GM23338 (cell line): ENCODE data around the gene CHCHD6. TPM values are rescaled to one million over a fixed set of nuclear protein-coding genes. Genes with fewer than 3 reads are reported as not detected.

Experiments used
- ATAC-seq: fragments of 200-7000 bp; cut with Tn5 transposase; 3 replicates; pipeline ENCODE4 v1.9.1; 2020
- DNase-seq: peaks from one replicate; pipeline ENCODE4 v3.0.0-alpha.2; 2015; ENCODE audit warnings: low spot score
- H2AFZ ChIP-seq: fragments of 200-600 bp; sonication (generic); 2 replicates; pipeline ENCODE4 v1.8.0; 2016; ENCODE audit warnings: antibody characterized with exemption, mild to moderate bottlenecking, moderate library complexity
- H3F3A ChIP-seq: fragments of 200-600 bp; sonication (generic); replicated peaks from 2 replicates; pipeline ENCODE4 v1.8.0; 2017; ENCODE audit warnings: antibody characterized with exemption, mixed run types, low read depth
- H3K27ac ChIP-seq: fragments of 200-600 bp; sonication (generic); 2 replicates; pipeline ENCODE4 v1.6.1; 2016; ENCODE audit warnings: low read depth
- H3K27me3 ChIP-seq: fragments of 200-600 bp; sonication (generic); 2 replicates; pipeline ENCODE4 v1.8.0; 2016; ENCODE audit warnings: mild to moderate bottlenecking, mixed run types, moderate library complexity; ENCODE audit not compliant: insufficient read depth
- H3K36me3 ChIP-seq: fragments of 200-600 bp; sonication (generic); 2 replicates; pipeline ENCODE4 v1.8.0; 2016; ENCODE audit warnings: mild to moderate bottlenecking; ENCODE audit not compliant: insufficient read depth
- H3K4me1 ChIP-seq: fragments of 200-600 bp; sonication (generic); 2 replicates; pipeline ENCODE4 v1.8.0; 2016; ENCODE audit warnings: mild to moderate bottlenecking, moderate library complexity; ENCODE audit not compliant: insufficient read depth
- H3K4me2 ChIP-seq: fragments of 200-600 bp; sonication (generic); 2 replicates; pipeline ENCODE4 v1.7.1; 2017; ENCODE audit warnings: mixed run types
- H3K4me3 ChIP-seq: fragments of 200-600 bp; sonication (generic); 2 replicates; pipeline ENCODE4 v1.6.1; 2016; ENCODE audit warnings: mixed run types
- H3K79me2 ChIP-seq: fragments of 200-600 bp; sonication (generic); replicated peaks from 2 replicates; pipeline ENCODE4 v1.8.0; 2017; ENCODE audit warnings: mild to moderate bottlenecking; ENCODE audit not compliant: insufficient read depth
- H3K9me2 ChIP-seq: fragments of 200-600 bp; sonication (generic); 2 replicates; pipeline ENCODE4 v1.8.0; 2017; ENCODE audit not compliant: insufficient read depth
- H4K20me1 ChIP-seq: fragments of 200-600 bp; sonication (generic); replicated peaks from 2 replicates; pipeline ENCODE4 v1.8.0; 2017; ENCODE audit warnings: mild to moderate bottlenecking; ENCODE audit not compliant: insufficient read depth
- H3K27ac Mint-ChIP-seq: 2 replicates; pipeline ENCODE4 v1.8.0; 2020; ENCODE audit warnings: inconsistent platforms, mild to moderate bottlenecking, moderate library complexity, mixed read lengths
- H3K27me3 Mint-ChIP-seq: 3 replicates; pipeline ENCODE4 v1.8.0; 2022; ENCODE audit warnings: low read depth, mild to moderate bottlenecking, moderate library complexity, mixed read lengths, inconsistent platforms; ENCODE audit not compliant: insufficient read depth, poor library complexity
- H3K36me3 Mint-ChIP-seq: 3 replicates; pipeline ENCODE4 v1.8.0; 2021; ENCODE audit warnings: low read depth, mild to moderate bottlenecking, inconsistent platforms, moderate library complexity, mixed read lengths
- H3K4me1 Mint-ChIP-seq: 3 replicates; pipeline ENCODE4 v1.8.0; 2020; ENCODE audit warnings: mild to moderate bottlenecking, inconsistent platforms, mixed read lengths
- H3K4me3 Mint-ChIP-seq: 3 replicates; pipeline ENCODE4 v1.8.0; 2021; ENCODE audit warnings: moderate library complexity, mild to moderate bottlenecking, inconsistent platforms, mixed read lengths
- H3K9me3 Mint-ChIP-seq: 3 replicates; pipeline ENCODE4 v1.8.0; 2020; ENCODE audit warnings: moderate library complexity, mild to moderate bottlenecking, inconsistent platforms, mixed read lengths
- CREB1 ChIP-seq: fragments of 250-450 bp; sonication (Bioruptor Pico); IDR thresholded peaks from 2 replicates; pipeline ENCODE4 v1.5.0; 2020; ENCODE audit warnings: low read depth, mild to moderate bottlenecking, moderate library complexity
- CTCF ChIP-seq, 2 experiments: fragments of 200-600 bp in 1 of 2; sonication (generic) in 1 of 2; conservative IDR thresholded peaks; 2 replicates each; pipeline versions ENCODE4 v1.5.1 to v1.6.1; 2016 to 2017; ENCODE audit warnings: antibody characterized with exemption in 2 of 2, low read depth in 2 of 2, mild to moderate bottlenecking in 2 of 2, moderate library complexity in 1 of 2
- ETS1 ChIP-seq: IDR thresholded peaks from 2 replicates; pipeline ENCODE4 v1.6.1; 2016; ENCODE audit warnings: antibody characterized with exemption
- EZH2 ChIP-seq: fragments of 200-600 bp; sonication (generic); IDR thresholded peaks from one replicate; pipeline ENCODE4 v1.8.0; 2017; ENCODE audit warnings: antibody characterized with exemption, mild to moderate bottlenecking, low read depth; ENCODE audit not compliant: unreplicated experiment
- EZH2phosphoT487 ChIP-seq: fragments of 200-600 bp; sonication (generic); IDR thresholded peaks from one replicate; pipeline ENCODE4 v1.8.1; 2018; ENCODE audit warnings: antibody characterized with exemption; ENCODE audit not compliant: unreplicated experiment
- JUNB ChIP-seq: IDR thresholded peaks from one replicate; pipeline ENCODE4 v1.6.1; 2016; ENCODE audit warnings: antibody characterized with exemption; ENCODE audit not compliant: unreplicated experiment
- NANOG ChIP-seq: IDR thresholded peaks from 2 replicates; pipeline ENCODE4 v1.6.1; 2016; ENCODE audit warnings: antibody characterized with exemption, borderline replicate concordance
- POLR2AphosphoS5 ChIP-seq: IDR thresholded peaks from 2 replicates; pipeline ENCODE4 v1.6.1; 2016; ENCODE audit warnings: antibody characterized with exemption, low read depth
- STAT1 ChIP-seq: IDR thresholded peaks from one replicate; pipeline ENCODE4 v1.6.1; 2016; ENCODE audit warnings: antibody characterized with exemption; ENCODE audit not compliant: unreplicated experiment
- ZNF114 ChIP-seq: fragments of 250-450 bp; sonication (Bioruptor Pico); IDR thresholded peaks from 2 replicates; pipeline ENCODE4 v1.5.0; 2020; ENCODE audit warnings: mild to moderate bottlenecking, moderate library complexity
- ZNF331 ChIP-seq: fragments of 250-450 bp; sonication (Bioruptor Pico); IDR thresholded peaks from 2 replicates; pipeline ENCODE4 v1.5.0; 2020; ENCODE audit warnings: low read depth, mild to moderate bottlenecking, moderate library complexity
- ZNF462 ChIP-seq: fragments of 250-450 bp; sonication (Bioruptor Pico); IDR thresholded peaks from 2 replicates; pipeline ENCODE4 v1.5.0; 2020; ENCODE audit warnings: mild to moderate bottlenecking, moderate library complexity
- polyA plus RNA-seq: library from polyadenylated mRNA; unstranded; fragments of >200 nt; fragmentation: Nextera tagmentation; extraction: Ambion mirVana; gene quantifications from 2 replicates; pipeline ENCODE4 v1.2.1, GENCODE V29; 2016
- total RNA-seq: library from RNA; depleted of rRNA; stranded (reverse); fragments of >200 nt; shearing (Covaris generic); gene quantifications from 2 replicates; pipeline ENCODE4 v1.2.3, GENCODE V29; 2014

Gene CHCHD6
- total and polyA plus RNA-seq, 2 experiments from 2014 or later: 28.8 to 43.0 TPM

GRCh38 chr3:126947429-126947828 is 243.4 kb downstream of the CHCHD6 start (continued):
- TF ChIP-seq CTCF (conservative IDR thresholded peaks at IDR 0.05; ENCODE audit: low read depth in 2 of 2) (no peak), ZNF114 (no peak), EZH2phosphoT487 (no peak), ETS1 (no peak)

- Histone ChIP-seq H3K36me3 (no peaks in the 10 kb centered on the region), H3K27ac (no peak overlapping the region), H3K4me3 (no peak overlapping the region), H3K79me2 (no peaks in the 10 kb centered on the region), H3K27me3 (no peaks in the 10 kb centered on the region), H4K20me1 (no peaks in the 10 kb centered on the region), H3K9me2 (no peaks in the 10 kb centered on the region), H2AFZ (no peak overlapping the region), H3F3A (no peaks in the 10 kb centered on the region), H3K4me2 (no peak overlapping the region), H3K4me1 (no peaks in the 10 kb centered on the region)
- DNase-seq (no peak), ATAC-seq (no peak)
- H3K27me3 Mint-ChIP-seq: peaks cover 6% of the 10 kb centered on the region
- no peak overlapping the region for H3K4me3 Mint-ChIP-seq
- no peaks in the 10 kb centered on the region for H3K36me3 Mint-ChIP-seq
- no peak overlapping the region for H3K27ac Mint-ChIP-seq
- H3K9me3 Mint-ChIP-seq: no peaks in the 10 kb centered on the region
- H3K4me1 Mint-ChIP-seq: peaks cover 8% of the 10 kb centered on the region; the same call in 2 of the 3 replicates
- TF ChIP-seq ZNF462 (CRISPR knock-in tag) (no peak), STAT1 (no peak), EZH2 (no peak), JUNB (no peak), ZNF331 (no peak), CREB1 (no peak), CTCF (conservative IDR thresholded peaks at IDR 0.05; ENCODE audit: low read depth in 2 of 2) (no peak), EZH2phosphoT487 (no peak), NANOG (no peak), POLR2AphosphoS5 (no peak), ZNF114 (no peak)
These were observed 245.0 kb downstream of the CHCHD6 start for GRCh38 chr3:126948980-126949535.
